Activated B cell treated with CpG ODN at 0.5 μM for 24 hours (primary cell): ENCODE measurements around the gene IRF4. TPM values are rescaled to one million over a fixed set of nuclear protein-coding genes. Genes with fewer than 3 reads are reported as not detected.

ENCODE experiments used
- ATAC-seq: fragments of 200-7000 bp; cut with Tn5 transposase; one replicate; pipeline ENCODE4 v1.10.0; 2021; ENCODE audit warnings: low read depth, mild to moderate bottlenecking, moderate library complexity
- CTCF ChIA-PET: fragments of 350-600 bp; sonication (Branson Sonifier 250); formaldehyde crosslinking; loops from one replicate; lab custom pipeline; 2021; ENCODE audit warnings: antibody characterized with exemption; lab: Charles Lee
- POLR2A ChIA-PET: fragments of 350-600 bp; sonication (Branson Sonifier 250); formaldehyde crosslinking; loops from one replicate; lab custom pipeline; 2021; ENCODE audit warnings: antibody characterized with exemption; lab: Charles Lee
- DNase-seq: peaks from one replicate; pipeline ENCODE4 v3.0.0; 2022
- H3K27ac Mint-ChIP-seq: one replicate; pipeline ENCODE4 v1.8.0; 2020; ENCODE audit warnings: mixed read lengths
- H3K27me3 Mint-ChIP-seq: one replicate; pipeline ENCODE4 v1.8.0; 2021; ENCODE audit warnings: mixed read lengths
- H3K36me3 Mint-ChIP-seq: one replicate; pipeline ENCODE4 v1.8.0; 2021; ENCODE audit warnings: low read depth, mixed read lengths
- H3K4me1 Mint-ChIP-seq: one replicate; pipeline ENCODE4 v1.8.0; 2021; ENCODE audit warnings: mixed read lengths
- H3K4me3 Mint-ChIP-seq: one replicate; pipeline ENCODE4 v1.8.0; 2020; ENCODE audit warnings: mild to moderate bottlenecking, mixed read lengths
- H3K9me3 Mint-ChIP-seq: one replicate; pipeline ENCODE4 v1.8.0; 2020; ENCODE audit warnings: mixed read lengths
- CTCF ChIP-seq: fragments of 200-600 bp; IDR thresholded peaks from one replicate; pipeline ENCODE4 v1.8.0; 2022; ENCODE audit warnings: antibody characterized with exemption, mild to moderate bottlenecking
- intact Hi-C: fragments of 100-400 bp; cut with micrococcal nuclease; formaldehyde crosslinking; loops from one replicate; pipeline ENCODE4 v1.15.1; 2024
- total RNA-seq: library from RNA; stranded (reverse); gene quantifications from 2 replicates; pipeline ENCODE4 v1.2.3, GENCODE V29; 2022

Gene IRF4
- total RNA-seq: 417 and 426 TPM in 2 replicates

DNA sequence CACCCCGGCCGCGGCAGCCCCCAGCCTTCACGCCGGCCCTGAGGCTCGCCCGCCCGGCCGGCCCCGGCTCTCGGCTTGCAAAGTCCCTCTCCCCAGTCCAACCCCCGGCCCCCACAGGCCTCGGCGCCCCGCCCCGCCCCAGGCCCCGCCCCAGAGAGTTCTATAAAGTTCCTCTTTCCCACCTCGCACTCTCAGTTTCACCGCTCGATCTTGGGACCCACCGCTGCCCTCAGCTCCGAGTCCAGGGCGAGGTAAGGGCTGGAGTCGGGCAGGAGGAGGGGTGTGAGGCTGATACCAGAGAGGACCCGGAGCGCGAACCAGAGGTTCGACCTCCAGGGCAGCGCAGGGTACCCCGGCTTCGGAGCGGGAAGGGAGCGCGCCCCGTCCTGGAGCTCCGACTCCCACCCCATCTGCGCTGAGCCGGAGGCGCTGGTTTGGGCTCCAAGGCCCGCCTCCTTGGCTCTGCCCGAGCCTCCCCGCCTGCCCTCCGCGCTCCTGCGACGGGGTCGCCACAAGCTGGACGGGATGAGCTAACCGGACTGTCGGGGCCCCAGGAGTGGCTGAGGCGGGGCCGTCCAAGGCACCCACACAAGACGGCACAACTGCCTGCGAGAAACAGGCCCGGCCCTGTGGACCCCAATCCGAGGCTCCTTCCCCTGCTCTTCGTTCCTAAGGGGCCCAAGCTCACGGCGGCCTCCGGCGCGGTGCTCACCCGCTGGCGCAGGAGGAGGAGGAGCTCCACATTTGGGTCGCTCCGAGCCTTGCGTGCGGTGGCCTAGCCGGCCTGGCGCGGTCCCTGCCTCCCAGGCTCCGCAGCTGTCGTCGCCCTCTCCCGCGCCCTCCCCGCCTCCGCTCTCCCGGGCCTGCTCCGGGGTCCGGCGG lies at the start of gene IRF4:
Gene IRF4, plus strand, starts transcription at position 194 of the 882 bp plus-strand sequence. CDS start 1,401 bp downstream, outside the sequence.
- DNase-seq (no peak), ATAC-seq (peak; percentile 74)
- POLR2A ChIA-PET: interaction anchor here (0.6 to 9.3 kb wide), 59 partner anchors 8 to 977 kb away, joined by 3 to 255 read pairs (median 10); partner anchors contain the start of gene DUSP22
- Mint-ChIP-seq H3K9me3 (no peaks in the 10 kb centered on the region), H3K4me1 (peaks cover 51% of the 10 kb centered on the region), H3K27ac (peak within 1 kb of the TSS; percentile 94), H3K36me3 (peaks cover 40% of the 10 kb centered on the region), H3K27me3 (no peaks in the 10 kb centered on the region), H3K4me3 (peak within 1 kb of the TSS; percentile 98)
- no peak for TF ChIP-seq CTCF
- CTCF ChIA-PET: interaction anchor here (0.8 to 6.5 kb wide), 14 partner anchors 11 to 203 kb away, joined by 3 to 37 read pairs (median 4); partner anchors contain the start of gene DUSP22
- intact Hi-C loops: loop anchor here (1.0 to 5.0 kb wide), 13 partner anchors 13 to 1006 kb away; no protein-coding TSS in a partner anchor

DNA sequence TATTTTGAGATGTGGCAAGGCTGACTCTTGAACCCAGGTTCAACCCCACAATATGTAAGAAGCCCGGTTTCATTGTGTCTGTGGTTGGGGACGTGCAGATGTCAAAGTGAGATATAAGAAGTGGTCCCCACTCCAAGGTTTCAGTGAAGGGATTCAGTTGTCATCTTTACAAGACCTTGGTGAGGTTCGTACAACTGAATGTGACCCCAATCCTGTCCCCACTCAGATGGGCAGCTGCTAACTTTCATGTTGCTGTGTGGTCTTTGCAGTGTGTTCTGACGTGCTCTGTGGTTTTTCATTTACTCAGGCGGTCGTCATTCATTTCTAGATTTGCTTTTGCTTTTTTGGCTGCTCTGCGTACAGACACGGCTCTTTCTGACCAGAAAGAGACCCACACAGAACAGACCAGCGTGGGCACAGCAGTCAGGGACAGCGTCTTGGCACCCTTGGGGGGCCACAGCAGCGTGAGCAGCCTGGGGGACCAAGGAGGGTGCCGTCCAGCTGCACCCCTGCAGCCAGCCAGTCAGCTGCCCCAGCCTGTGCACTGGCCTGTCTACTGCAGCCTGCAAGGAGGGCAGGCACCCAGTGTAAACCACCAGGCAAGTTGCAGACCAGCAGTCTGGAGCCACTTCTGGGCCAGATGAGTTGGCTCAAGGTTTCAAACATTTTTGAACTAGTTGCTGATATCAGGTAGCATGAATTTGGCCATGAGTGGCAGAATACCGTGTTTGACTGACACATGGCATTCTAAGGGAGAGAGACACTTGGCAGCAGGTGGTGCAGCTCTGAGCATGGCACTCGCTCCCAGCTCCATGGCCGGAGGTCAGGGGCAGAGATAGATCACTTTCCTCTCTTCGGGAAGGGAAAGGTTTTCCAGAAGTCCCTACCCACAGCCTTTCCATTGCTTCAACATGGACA lies 49.4 kb upstream of the IRF4 start:
- no peak overlapping the region for H3K27ac Mint-ChIP-seq
- DNase-seq (no peak), ATAC-seq (peak; percentile 10)
- TF ChIP-seq CTCF: no peak
- POLR2A ChIA-PET: interaction anchor here (0.9 to 7.2 kb wide), 9 partner anchors 10 to 122 kb away, joined by 3 to 60 read pairs (median 4); partner anchors contain the start of genes DUSP22 and IRF4
- no peak overlapping the region for H3K4me3 Mint-ChIP-seq
- CTCF ChIA-PET: interaction anchor here (1.1 to 1.9 kb wide), 2 partner anchors 14 to 49 kb away, joined by 3 to 5 read pairs; no protein-coding TSS in a partner anchor
- no peaks in the 10 kb centered on the region for H3K27me3 Mint-ChIP-seq
- H3K4me1 Mint-ChIP-seq: peaks cover 86% of the 10 kb centered on the region
- intact Hi-C loops: loop anchor here (1.0 kb wide), 2 partner anchors 11 to 14 kb away; no protein-coding TSS in a partner anchor
- peaks cover 46% of the 10 kb centered on the region for H3K36me3 Mint-ChIP-seq
- no peaks in the 10 kb centered on the region for H3K9me3 Mint-ChIP-seq

- DNase-seq (no peak), ATAC-seq (no peak)
- no peak overlapping the region for H3K4me3 Mint-ChIP-seq
- no peak overlapping the region for H3K27ac Mint-ChIP-seq
- H3K4me1 Mint-ChIP-seq: peaks cover 86% of the 10 kb centered on the region
- POLR2A ChIA-PET: interaction anchor here (7.2 kb wide), 1 partner anchor 49 kb away, joined by 60 read pairs; the partner anchor contains the start of gene IRF4
- peaks cover 53% of the 10 kb centered on the region for H3K36me3 Mint-ChIP-seq
- TF ChIP-seq CTCF: no peak
- H3K9me3 Mint-ChIP-seq: no peaks in the 10 kb centered on the region
- no peaks in the 10 kb centered on the region for H3K27me3 Mint-ChIP-seq
- intact Hi-C loops: no loop called here
- CTCF ChIA-PET: interaction anchor here (1.9 kb wide), 1 partner anchor 13 kb away, joined by 5 read pairs; no protein-coding TSS in a partner anchor
Observed at GRCh38 chr6:342832-343179, 48.7 kb upstream of the IRF4 start.

DNA sequence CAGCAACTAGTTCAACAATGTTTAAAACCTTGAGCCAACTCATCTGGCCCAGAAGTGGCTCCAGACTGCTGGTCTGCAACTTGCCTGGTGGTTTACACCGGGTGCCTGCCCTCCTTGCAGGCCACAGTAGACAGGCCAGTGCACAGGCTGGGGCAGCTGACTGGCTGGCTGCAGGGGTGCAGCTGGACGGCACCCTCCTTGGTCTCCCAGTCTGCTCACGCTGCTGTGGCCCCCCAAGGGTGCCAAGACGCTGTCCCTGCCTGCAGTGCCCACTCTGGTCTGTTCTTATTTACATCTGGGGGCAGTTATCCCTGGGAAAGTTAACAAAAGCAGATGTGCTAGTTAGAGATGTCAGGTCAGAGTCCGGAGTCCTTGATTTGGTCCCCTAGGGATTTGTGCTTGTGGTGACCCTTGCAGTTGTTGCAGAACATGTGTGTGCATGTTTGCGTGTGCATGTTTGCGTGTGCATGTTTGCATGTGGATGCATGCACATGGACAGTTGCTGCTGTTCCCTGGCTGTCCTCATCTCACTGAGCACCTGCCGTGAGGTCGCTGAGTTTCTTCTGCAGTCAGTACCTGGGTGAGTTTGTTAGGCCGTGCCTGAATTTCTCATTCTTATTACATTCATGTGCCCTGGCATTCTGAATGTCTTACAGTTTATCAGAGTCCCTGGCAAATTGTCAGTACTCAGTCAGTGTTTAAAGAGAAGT lies 48.2 kb upstream of the IRF4 start:
- Mint-ChIP-seq H3K36me3 (peaks cover 58% of the 10 kb centered on the region), H3K9me3 (no peaks in the 10 kb centered on the region), H3K4me3 (no peak overlapping the region), H3K27me3 (no peaks in the 10 kb centered on the region), H3K4me1 (peaks cover 86% of the 10 kb centered on the region), H3K27ac (no peak overlapping the region)
- DNase-seq: no peak
- ChIA-PET POLR2A (interaction anchor here (7.2 kb wide), 1 partner anchor 48 kb away, joined by 60 read pairs; the partner anchor contains the start of gene IRF4), CTCF (interaction anchor here (1.9 kb wide), 1 partner anchor 12 kb away, joined by 5 read pairs; no protein-coding TSS in a partner anchor)
- ATAC-seq: no peak
- TF ChIP-seq CTCF: no peak
- intact Hi-C loops: no loop called here
